Mesenchymal stem cell (in vitro differentiated cells and primary cell): ENCODE measurements around the gene CD151.

Experiments used
- DNase-seq: peaks from one replicate; pipeline ENCODE4 v3.0.0-alpha.2; 2013
- H2AFZ ChIP-seq: one replicate; pipeline ENCODE4 v1.6.1; 2013; ENCODE audit warnings: low read depth, mild to moderate bottlenecking, control low read depth, inconsistent platforms, low read length, moderate library complexity
- H2AK5ac ChIP-seq: 2 replicates; pipeline ENCODE4 v1.6.1; 2013; ENCODE audit warnings: low read length, moderate library complexity, mild to moderate bottlenecking, inconsistent platforms; ENCODE audit not compliant: severe bottlenecking
- H2BK120ac ChIP-seq: one replicate; pipeline ENCODE4 v1.6.1; 2013; ENCODE audit warnings: low read depth, mild to moderate bottlenecking, inconsistent platforms, low read length, moderate library complexity
- H2BK12ac ChIP-seq, 2 experiments: one replicate each; pipeline ENCODE4 v1.6.1; 2013; ENCODE audit warnings: inconsistent platforms in 2 of 2, low read length in 2 of 2, mild to moderate bottlenecking in 2 of 2, moderate library complexity in 2 of 2, control low read depth in 1 of 2
- H2BK15ac ChIP-seq: one replicate; pipeline ENCODE4 v1.6.1; 2013; ENCODE audit warnings: mild to moderate bottlenecking, low read depth, inconsistent platforms; ENCODE audit not compliant: poor library complexity, severe bottlenecking
- H2BK5ac ChIP-seq: 2 replicates; pipeline ENCODE4 v1.6.1; 2013; ENCODE audit warnings: low read depth, mild to moderate bottlenecking, low read length, control low read depth, inconsistent platforms; ENCODE audit not compliant: poor library complexity, severe bottlenecking
- H3K14ac ChIP-seq, 2 experiments: one replicate each; pipeline ENCODE4 v1.6.1; 2013; ENCODE audit warnings: inconsistent platforms in 2 of 2, low read length in 2 of 2, control low read depth in 1 of 2, mild to moderate bottlenecking in 1 of 2, moderate library complexity in 1 of 2
- H3K18ac ChIP-seq, 2 experiments: one replicate each; pipeline ENCODE4 v1.6.1; 2013; ENCODE audit warnings: inconsistent platforms in 2 of 2, low read length in 2 of 2, control low read depth in 1 of 2, low read depth in 1 of 2, mild to moderate bottlenecking in 1 of 2
- H3K23ac ChIP-seq, 2 experiments: one replicate each; pipeline ENCODE4 v1.6.1; 2013; ENCODE audit warnings: inconsistent platforms in 2 of 2, low read length in 2 of 2, mild to moderate bottlenecking in 2 of 2, moderate library complexity in 2 of 2, control low read depth in 1 of 2
- H3K27ac ChIP-seq: 2 replicates; pipeline ENCODE4 v1.5.1; 2013; ENCODE audit warnings: mild to moderate bottlenecking, moderate library complexity, low read length, control low read depth, inconsistent platforms; ENCODE audit not compliant: poor library complexity, severe bottlenecking
- H3K27me3 ChIP-seq, 2 experiments: 2 replicates each; pipeline versions ENCODE4 v1.6.1 to v1.7.0; 2013; ENCODE audit warnings: low read length in 2 of 2, mild to moderate bottlenecking in 2 of 2, moderate library complexity in 2 of 2, control low read depth in 1 of 2, inconsistent platforms in 1 of 2; ENCODE audit not compliant: control insufficient read depth in 1 of 2, insufficient read depth in 1 of 2
- H3K36me3 ChIP-seq, 2 experiments: 2 replicates each; pipeline versions ENCODE4 v1.6.1 to v1.7.0; 2013; ENCODE audit warnings: low read length in 2 of 2, control low read depth in 1 of 2, inconsistent platforms in 1 of 2, low read depth in 1 of 2, mild to moderate bottlenecking in 1 of 2; ENCODE audit not compliant: insufficient read depth in 2 of 2, control insufficient read depth in 1 of 2
- H3K4ac ChIP-seq, 2 experiments: one replicate each; pipeline ENCODE4 v1.6.1; 2013; ENCODE audit warnings: inconsistent platforms in 2 of 2, low read length in 2 of 2, mild to moderate bottlenecking in 2 of 2, moderate library complexity in 2 of 2, control low read depth in 1 of 2, low read depth in 1 of 2
- H3K4me1 ChIP-seq: 2 replicates; pipeline ENCODE4 v1.6.1; 2013; ENCODE audit warnings: low read depth, low read length, control low read depth; ENCODE audit not compliant: control insufficient read depth, insufficient read depth
- H3K4me2 ChIP-seq: 2 replicates; pipeline ENCODE4 v1.6.1; 2013; ENCODE audit warnings: low read length, mild to moderate bottlenecking, inconsistent platforms; ENCODE audit not compliant: poor library complexity, severe bottlenecking
- H3K4me3 ChIP-seq, 2 experiments: 2 replicates each; pipeline versions ENCODE4 v1.5.1 to v1.7.0; 2013; ENCODE audit warnings: low read length in 2 of 2, mild to moderate bottlenecking in 2 of 2, control low read depth in 1 of 2, low read depth in 1 of 2; ENCODE audit not compliant: insufficient read depth in 1 of 2
- H3K79me1 ChIP-seq: replicated peaks from 2 replicates; pipeline ENCODE4 v1.6.1; 2013; ENCODE audit warnings: mild to moderate bottlenecking, control low read depth, low read length, inconsistent platforms; ENCODE audit not compliant: poor library complexity, severe bottlenecking
- H3K9ac ChIP-seq: 2 replicates; pipeline ENCODE4 v1.7.0; 2013; ENCODE audit warnings: mild to moderate bottlenecking, low read length, moderate library complexity
- H3K9me3 ChIP-seq: 2 replicates; pipeline ENCODE4 v1.7.0; 2013; ENCODE audit warnings: mild to moderate bottlenecking, low read length; ENCODE audit not compliant: control insufficient read depth
- H4K8ac ChIP-seq: one replicate; pipeline ENCODE4 v1.6.1; 2013; ENCODE audit warnings: inconsistent platforms, mild to moderate bottlenecking, low read length, moderate library complexity
- H4K91ac ChIP-seq: one replicate; pipeline ENCODE4 v1.6.1; 2013; ENCODE audit warnings: mild to moderate bottlenecking, low read length, inconsistent platforms
- WGBS: methylation state at CpG from one replicate; pipeline ENCODE4 v1.1.7; 2013; ENCODE audit warnings: mixed read lengths; 5-methylcytosine and 5-hydroxymethylcytosine counted together

Gene CD151

DNA sequence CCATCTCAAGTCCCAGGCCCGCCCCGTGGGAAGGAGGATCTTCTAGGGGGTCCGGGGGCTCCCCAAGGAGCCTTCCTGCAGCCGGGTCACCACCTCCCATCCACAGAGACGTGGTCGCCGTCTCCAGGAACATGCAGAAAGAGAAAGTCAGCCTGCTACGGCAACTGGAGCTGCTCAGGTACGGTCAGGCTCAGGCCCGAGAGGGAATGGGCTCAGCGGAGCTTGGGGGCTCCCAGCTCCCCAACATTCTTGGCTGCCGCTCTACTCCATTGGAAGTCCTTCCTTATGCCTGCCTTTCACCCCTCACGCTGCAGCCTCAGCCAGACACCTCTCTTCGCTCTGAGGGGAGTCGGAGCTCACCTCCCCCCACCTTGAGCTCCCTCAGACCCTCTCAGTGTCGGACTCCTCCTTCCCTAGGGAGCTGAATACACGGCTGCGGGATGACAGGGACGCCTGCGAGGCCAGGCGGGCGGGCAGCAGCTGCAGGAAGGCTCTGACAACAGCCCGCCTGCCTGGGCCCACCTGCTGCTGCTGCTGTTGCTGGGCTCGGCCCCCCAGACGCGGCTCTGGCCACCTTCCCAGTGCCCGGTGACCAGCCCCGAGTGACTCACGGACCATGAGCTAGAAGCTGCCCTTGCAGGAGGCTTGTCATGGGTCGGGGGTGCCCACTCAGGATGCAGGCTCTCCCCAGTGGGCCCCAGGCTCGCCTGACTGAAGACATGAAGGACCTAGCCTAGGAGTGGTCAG, 1.5 kb upstream of the CD151 start:
- WGBS, result 61% methylated on average over 31 of the region's 31 CpGs
- Histone ChIP-seq H3K36me3 (peaks cover 3 to 6% of the 10 kb centered on the region in 2 experiments), H3K4me3 (peak overlapping the region; percentile 27 to 49), H3K18ac (no peak overlapping the region), H3K27ac (peak overlapping the region; percentile 71), H2BK12ac (no peak overlapping the region), H3K79me1 (no peaks in the 10 kb centered on the region), H2AFZ (no peak overlapping the region), H3K27me3 (peaks cover 0 to 17% of the 10 kb centered on the region in 2 experiments), H2AK5ac (peak overlapping the region; percentile 19), H2BK120ac (no peak overlapping the region), H4K8ac (no peak overlapping the region), H2BK5ac (no peak overlapping the region), H3K4ac (no peak overlapping the region), H3K4me1 (peaks cover 75% of the 10 kb centered on the region), H3K9me3 (no peaks in the 10 kb centered on the region), H3K4me2 (peak overlapping the region; percentile 81), H3K14ac (no peak overlapping the region), H3K9ac (no peak overlapping the region), H3K23ac (peak overlapping the region in 1 of 2 experiments; percentile 34), H2BK15ac (peak overlapping the region; percentile 54), H4K91ac (no peak overlapping the region)
- DNase-seq, result no peak

DNA sequence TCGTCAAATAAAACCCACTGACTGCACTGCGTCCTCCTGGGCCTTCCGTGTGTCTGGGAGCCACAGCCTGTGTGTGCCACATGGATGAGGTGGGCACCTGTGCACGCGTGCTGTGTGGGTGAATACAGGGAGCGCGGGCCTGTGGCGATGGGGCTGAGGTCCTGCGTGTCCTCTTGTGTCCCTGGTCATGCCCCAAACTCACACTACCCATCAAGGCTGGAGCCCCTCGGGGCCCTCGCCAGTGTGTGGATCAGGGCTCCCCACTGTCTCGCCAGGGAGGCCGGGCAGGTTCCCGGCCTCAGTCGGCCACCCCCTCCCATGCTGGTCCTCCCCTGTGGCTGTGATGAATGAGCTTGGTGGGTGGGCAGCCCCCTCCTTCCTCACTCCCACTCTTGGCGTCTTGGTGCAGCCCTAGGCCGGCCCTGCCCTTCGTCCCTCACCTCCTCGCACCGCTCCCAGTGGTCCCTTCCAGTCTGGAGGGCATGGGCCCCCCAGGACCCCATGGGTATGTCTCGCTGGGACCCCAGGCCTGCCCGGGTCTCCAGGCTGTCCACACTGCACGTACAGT, 707 bp upstream of the CD151 start:
- Histone ChIP-seq H2BK15ac (peak overlapping the region; percentile 34), H3K18ac (peak overlapping the region; percentile 56 to 94), H3K4me1 (peaks cover 78% of the 10 kb centered on the region), H3K4me3 (peak overlapping the region; percentile 73 to 78), H2AFZ (no peak overlapping the region), H4K91ac (peak overlapping the region; percentile 86), H3K27ac (peak overlapping the region; percentile 71), H2BK5ac (peak overlapping the region; percentile 31), H4K8ac (peak overlapping the region; percentile 73), H3K27me3 (peaks cover 0 to 12% of the 10 kb centered on the region in 2 experiments), H3K23ac (peak overlapping the region in 1 of 2 experiments; percentile 6), H3K4me2 (peak overlapping the region; percentile 81), H3K79me1 (no peaks in the 10 kb centered on the region), H2BK12ac (peak overlapping the region; percentile 12 to 86), H3K9ac (peak overlapping the region; percentile 78), H3K36me3 (peaks cover 10 to 13% of the 10 kb centered on the region in 2 experiments), H2BK120ac (no peak overlapping the region), H3K9me3 (no peaks in the 10 kb centered on the region), H3K4ac (peak overlapping the region; percentile 83 to 90), H2AK5ac (peak overlapping the region; percentile 23), H3K14ac (peak overlapping the region in 1 of 2 experiments; percentile 91)
- DNase-seq, result no peak
- 59% methylated on average over 17 of the region's 23 CpGs for WGBS

DNA sequence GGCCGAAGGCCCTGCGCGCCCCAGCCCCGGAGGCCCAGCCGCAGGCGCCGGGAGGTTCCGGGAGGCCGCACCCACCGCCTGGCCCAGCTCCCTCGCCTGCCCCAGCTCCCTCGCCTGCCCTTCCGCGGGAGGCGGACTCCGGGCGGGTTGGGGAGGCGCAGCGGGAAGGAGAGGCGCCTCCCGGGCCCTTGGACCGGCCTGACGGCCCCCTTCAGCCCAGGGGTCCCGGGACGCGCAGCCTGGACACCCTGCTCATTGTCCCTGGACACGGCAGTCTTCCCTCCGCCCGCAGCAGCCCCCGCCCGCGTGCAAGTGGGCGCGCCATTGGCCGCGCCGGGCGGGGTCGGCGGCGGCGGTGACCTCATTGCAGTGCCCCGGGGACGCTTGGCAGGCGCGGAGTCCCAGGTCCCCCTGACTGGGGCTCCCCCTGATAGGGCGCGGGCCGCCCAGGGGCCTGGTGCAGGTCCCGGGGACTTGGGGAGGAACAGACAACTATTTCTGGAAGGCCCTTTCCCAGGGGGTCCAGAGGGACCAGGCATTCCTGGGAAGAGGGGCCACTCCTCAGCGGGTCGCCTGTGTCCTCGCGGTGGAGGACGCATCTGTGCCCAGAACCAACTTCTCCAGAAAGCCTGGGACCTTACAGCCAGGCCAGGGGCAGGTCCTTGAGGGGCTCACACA, 501 bp downstream of the CD151 start:
- Histone ChIP-seq H3K4me2 (peak overlapping the region; percentile 83), H2BK15ac (peak overlapping the region; percentile 78), H3K14ac (peak overlapping the region in 1 of 2 experiments; percentile 88), H2BK120ac (peak overlapping the region; percentile 84), H4K91ac (peak overlapping the region; percentile 65), H3K27me3 (peaks cover 0 to 3% of the 10 kb centered on the region in 2 experiments), H3K4me1 (peaks cover 77% of the 10 kb centered on the region), H3K18ac (peak overlapping the region; percentile 78 to 90), H3K79me1 (no peaks in the 10 kb centered on the region), H3K23ac (peak overlapping the region in 1 of 2 experiments; percentile 87), H3K9ac (peak overlapping the region; percentile 93), H3K4ac (peak overlapping the region; percentile 31 to 94), H2AK5ac (peak overlapping the region; percentile 70), H3K27ac (peak overlapping the region; percentile 98), H4K8ac (peak overlapping the region; percentile 46), H2BK5ac (peak overlapping the region; percentile 88), H2AFZ (no peak overlapping the region), H2BK12ac (peak overlapping the region in 1 of 2 experiments; percentile 80), H3K36me3 (peaks cover 21 to 26% of the 10 kb centered on the region in 2 experiments), H3K9me3 (no peaks in the 10 kb centered on the region), H3K4me3 (peak overlapping the region; percentile 73 to 82)
- peak; percentile 65 for DNase-seq
- under 1% methylated on average over 53 of the region's 55 CpGs for WGBS
